Spleen (tissue), 11 donors: Measurements from ENCODE around the gene NRXN3. TPM values are rescaled to one million over a fixed set of nuclear protein-coding genes. Genes with fewer than 3 reads are reported as not detected.

Experiments used
- DNase-seq: peaks from one replicate; pipeline ENCODE4 v3.0.0-alpha.2; 2020
- H3K27ac ChIP-seq, 8 donors: fragments of 200-600 bp; sonication (generic) in 7 of 8; 1 replicate in 4 of 8; 2 replicates in 4 of 8; pipeline versions ENCODE4 v1.5.0 to v1.8.0; 2016 to 2021; ENCODE audit warnings: inconsistent platforms in 4 of 8, mild to moderate bottlenecking in 4 of 8, moderate library complexity in 1 of 8
- H3K27me3 ChIP-seq, 7 donors: fragments of 200-600 bp; sonication (generic) in 6 of 7; replicated peaks in 1 of 7; 1 replicate in 4 of 7; 2 replicates in 3 of 7; pipeline versions ENCODE4 v1.5.0 to v1.8.0; 2016 to 2021; ENCODE audit warnings: inconsistent platforms in 3 of 7, mild to moderate bottlenecking in 1 of 7
- H3K36me3 ChIP-seq, 6 donors: fragments of 200-600 bp; sonication (generic) in 5 of 6; 1 replicate in 4 of 6; 2 replicates in 2 of 6; pipeline versions ENCODE4 v1.5.0 to v1.8.0; 2016 to 2021; ENCODE audit warnings: inconsistent platforms in 2 of 6
- H3K4me1 ChIP-seq, 6 donors: fragments of 200-600 bp; sonication (generic) in 5 of 6; 1 replicate in 3 of 6; 2 replicates in 3 of 6; pipeline versions ENCODE4 v1.5.0 to v1.8.0; 2016 to 2021; ENCODE audit warnings: inconsistent platforms in 3 of 6
- H3K4me3 ChIP-seq, 8 donors: fragments of 200-600 bp; sonication (generic) in 7 of 8; 1 replicate in 4 of 8; 2 replicates in 4 of 8; pipeline versions ENCODE4 v1.5.0 to v1.8.0; 2016 to 2021; ENCODE audit warnings: inconsistent platforms in 4 of 8, mild to moderate bottlenecking in 4 of 8, moderate library complexity in 2 of 8
- H3K9me3 ChIP-seq, 8 donors: fragments of 200-600 bp; sonication (generic) in 7 of 8; 1 replicate in 4 of 8; 2 replicates in 4 of 8; pipeline versions ENCODE4 v1.5.0 to v1.8.0; 2016 to 2021; ENCODE audit warnings: inconsistent platforms in 4 of 8
- POLR2A ChIP-seq, 3 donors: fragments of 450-650 bp; IDR thresholded peaks; one replicate each; pipeline ENCODE4 v1.5.1; 2017; ENCODE audit warnings: antibody characterized with exemption in 3 of 3, mild to moderate bottlenecking in 1 of 3
- POLR2AphosphoS5 ChIP-seq, 3 donors: sonication (generic); formaldehyde crosslinking; IDR thresholded peaks; one replicate each; pipeline ENCODE4 v1.5.1; 2017; ENCODE audit warnings: antibody characterized with exemption in 3 of 3
- WGBS, 5 donors: extraction: QIAGEN DNeasy Blood & Tissue Kit in 3 of 5; methylation state at CpG; one replicate each; pipeline versions ENCODE4 v1.1.5 to v1.1.7; 2013 to 2018; 5-methylcytosine and 5-hydroxymethylcytosine counted together
- intact Hi-C: fragments of 100-400 bp; cut with DNase I; formaldehyde crosslinking; loops from one replicate; pipeline ENCODE4 v1.15.0; 2023; ENCODE audit warnings: low total_unique reads
- polyA plus RNA-seq, 3 donors: library from polyadenylated mRNA; stranded (reverse); fragments of 200-250 nt; gene quantifications; one replicate each; pipeline ENCODE4 v1.2.1, GENCODE V29; 2013
- total RNA-seq, 7 donors: library from RNA; depleted of rRNA in 3 of 7; stranded (reverse); fragments of >200 nt in 3 of 7; fragmentation: NEBNext Ultra II Directional in 4 of 7; extraction: Animal tissue kit (Norgen Biotek cat#: 25700) in 4 of 7; gene quantifications; one replicate each; pipeline versions ENCODE4 v1.1.0 to v1.2.1, GENCODE V29; 2016 to 2021
- TF ChIP-seq, protein P1 (sequence below), 11 experiments: fragments of 200-600 bp in 7 of 11; fragments of 450-650 bp in 4 of 11; sonication (generic) in 4 of 11; IDR thresholded peaks in 8 of 11; conservative IDR thresholded peaks in 3 of 11; 1 replicate in 7 of 11; 2 replicates in 4 of 11; pipeline versions ENCODE4 v1.4.0 to v1.8.0; 2016 to 2021; ENCODE audit warnings: antibody characterized with exemption in 11 of 11, inconsistent platforms in 4 of 11, mild to moderate bottlenecking in 1 of 11
- donor health status: healthy with polysubstance abuse.
- donor health status: DM: no; HTN: no; CAD: no; lungs with moderate emphysema.
- donor health status: DM: no; HTN: no; CAD: no.
- donor health status: Bipolar disorder and iron deficiency.
- donor health status: healthy.
- donor health status: DM: no; HTN: no; CAD: no.
- donor health status: DM: yes; HTN: yes; CAD: no.

NRXN3 gene
- total and polyA plus RNA-seq, 10 donors, result 0.21 to 11.5 (median 1.6) TPM

DNA sequence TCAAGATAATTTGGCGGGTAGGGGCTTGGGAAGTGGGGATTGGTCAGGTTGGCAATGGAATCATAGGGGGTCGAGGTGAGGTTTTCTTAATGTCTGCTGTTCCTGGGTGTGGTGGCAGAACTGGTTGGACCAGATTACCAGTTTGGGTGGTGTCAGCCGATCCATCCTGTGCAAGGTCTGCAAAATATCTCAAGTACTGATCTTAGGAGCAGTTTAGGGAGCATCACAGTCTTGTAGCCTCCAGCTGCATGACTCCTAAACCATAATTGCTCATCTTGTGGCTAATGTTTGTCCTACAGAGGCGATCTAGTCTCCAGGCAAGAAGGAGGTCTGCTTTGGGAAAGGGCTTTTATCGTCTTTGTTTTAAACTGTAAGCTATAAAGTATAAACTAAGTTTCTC is 1172.8 kb downstream of the NRXN3 start:
- Histone ChIP-seq H3K4me1 (no peaks in the 10 kb centered on the region), H3K27me3 (no peaks in the 10 kb centered on the region), H3K27ac (no peak overlapping the region), H3K36me3 (no peaks in the 10 kb centered on the region), H3K4me3 (no peak overlapping the region), H3K9me3 (no peaks in the 10 kb centered on the region)
- 69 to 90% (median 75%) methylated on average over 5 of the region's 5 CpGs for WGBS, 5 donors
- intact Hi-C loops, result no loop called here
- no peak for TF ChIP-seq POLR2A (IDR thresholded peaks at IDR 0.05)
- TF ChIP-seq, protein P1, sequence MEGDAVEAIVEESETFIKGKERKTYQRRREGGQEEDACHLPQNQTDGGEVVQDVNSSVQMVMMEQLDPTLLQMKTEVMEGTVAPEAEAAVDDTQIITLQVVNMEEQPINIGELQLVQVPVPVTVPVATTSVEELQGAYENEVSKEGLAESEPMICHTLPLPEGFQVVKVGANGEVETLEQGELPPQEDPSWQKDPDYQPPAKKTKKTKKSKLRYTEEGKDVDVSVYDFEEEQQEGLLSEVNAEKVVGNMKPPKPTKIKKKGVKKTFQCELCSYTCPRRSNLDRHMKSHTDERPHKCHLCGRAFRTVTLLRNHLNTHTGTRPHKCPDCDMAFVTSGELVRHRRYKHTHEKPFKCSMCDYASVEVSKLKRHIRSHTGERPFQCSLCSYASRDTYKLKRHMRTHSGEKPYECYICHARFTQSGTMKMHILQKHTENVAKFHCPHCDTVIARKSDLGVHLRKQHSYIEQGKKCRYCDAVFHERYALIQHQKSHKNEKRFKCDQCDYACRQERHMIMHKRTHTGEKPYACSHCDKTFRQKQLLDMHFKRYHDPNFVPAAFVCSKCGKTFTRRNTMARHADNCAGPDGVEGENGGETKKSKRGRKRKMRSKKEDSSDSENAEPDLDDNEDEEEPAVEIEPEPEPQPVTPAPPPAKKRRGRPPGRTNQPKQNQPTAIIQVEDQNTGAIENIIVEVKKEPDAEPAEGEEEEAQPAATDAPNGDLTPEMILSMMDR (IDR thresholded peaks at IDR 0.05 in 8 of 11, conservative IDR thresholded peaks at IDR 0.05 in 3 of 11), result no peak
- TF ChIP-seq POLR2AphosphoS5 (IDR thresholded peaks at IDR 0.05), result no peak
- DNase-seq, result no peak

- H3K4me1 ChIP-seq, result no peaks in the 10 kb centered on the region
- H3K4me3 ChIP-seq, result no peak overlapping the region
- no peaks in the 10 kb centered on the region for H3K36me3 ChIP-seq
- no peaks in the 10 kb centered on the region for H3K27me3 ChIP-seq
- no peak overlapping the region for H3K27ac ChIP-seq
- no peaks in the 10 kb centered on the region for H3K9me3 ChIP-seq
- TF ChIP-seq, protein P1 (IDR thresholded peaks at IDR 0.05 in 8 of 11, conservative IDR thresholded peaks at IDR 0.05 in 3 of 11), result no peak
- TF ChIP-seq POLR2AphosphoS5 (IDR thresholded peaks at IDR 0.05) (no peak), POLR2A (IDR thresholded peaks at IDR 0.05) (no peak)
- intact Hi-C loops, result no loop called here
- DNase-seq, result no peak
- 79 to 87% (median 81%) methylated on average over 3 of the region's 3 CpGs for WGBS, 5 donors
Observed at GRCh38 chr14:79351011-79351410, 1180.8 kb downstream of the NRXN3 start.

DNA sequence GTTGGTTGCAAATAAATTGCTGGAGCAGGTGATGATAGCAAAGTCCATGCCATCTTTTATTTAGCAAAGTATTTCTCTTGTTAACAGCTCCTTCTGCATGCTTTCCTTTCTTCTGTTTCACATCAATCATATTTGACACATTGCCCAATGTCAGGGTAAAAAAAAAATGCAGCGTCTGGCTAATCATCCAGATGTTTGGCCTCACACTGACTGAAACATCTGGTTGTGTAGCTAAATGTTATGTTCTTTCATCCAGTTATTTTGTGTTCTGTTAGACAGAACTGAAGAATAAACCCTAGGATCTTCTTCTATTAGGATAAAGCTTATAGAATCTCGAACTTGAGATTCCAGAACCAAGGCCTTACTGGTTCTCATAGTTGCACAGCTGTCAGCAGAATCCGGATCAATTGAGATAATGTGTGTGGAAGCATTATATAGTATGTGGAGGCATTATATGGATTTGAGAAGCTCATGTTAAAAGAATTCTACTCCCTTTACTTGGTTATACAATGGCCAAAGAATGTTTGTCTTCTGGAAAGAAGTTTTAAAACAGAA is 1182.0 kb downstream of the NRXN3 start:
- DNase-seq, result no peak
- Histone ChIP-seq H3K27ac (no peak overlapping the region), H3K9me3 (no peaks in the 10 kb centered on the region), H3K4me3 (no peak overlapping the region), H3K27me3 (no peaks in the 10 kb centered on the region), H3K36me3 (no peaks in the 10 kb centered on the region), H3K4me1 (no peaks in the 10 kb centered on the region)
- WGBS, 5 donors, result 38 to 47% (median 42%) methylated on average over 3 of the region's 3 CpGs
- TF ChIP-seq POLR2AphosphoS5 (IDR thresholded peaks at IDR 0.05), result no peak
- no peak for TF ChIP-seq POLR2A (IDR thresholded peaks at IDR 0.05)
- TF ChIP-seq, protein P1 (IDR thresholded peaks at IDR 0.05 in 8 of 11, conservative IDR thresholded peaks at IDR 0.05 in 3 of 11), result no peak
- intact Hi-C loops, result no loop called here

DNA sequence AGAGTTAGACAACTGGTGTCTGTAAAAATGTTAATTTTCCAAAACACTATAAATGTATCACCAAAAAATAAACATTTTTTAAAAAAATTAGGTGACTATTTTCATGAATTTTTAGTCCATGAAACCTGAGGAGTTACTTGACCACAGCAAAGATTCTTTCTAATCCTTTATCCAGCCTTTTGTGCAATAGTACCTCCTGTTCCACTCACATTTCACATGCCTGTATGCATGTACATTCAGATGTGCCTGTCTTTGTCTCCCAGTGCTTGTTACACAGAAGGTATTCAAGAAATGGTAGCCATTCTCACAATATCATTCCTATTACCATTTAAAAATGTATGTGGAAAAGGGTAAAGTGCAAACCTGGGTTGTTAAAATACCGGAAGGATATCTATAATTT is 1184.2 kb downstream of the NRXN3 start:
- H3K9me3 ChIP-seq, result no peaks in the 10 kb centered on the region
- WGBS, 5 donors, result 75 to 100% (median 88%) methylated on average over 1 of the region's 1 CpG
- intact Hi-C loops, result no loop called here
- DNase-seq, result no peak
- H3K36me3 ChIP-seq, result no peaks in the 10 kb centered on the region
- H3K4me1 ChIP-seq, result no peaks in the 10 kb centered on the region
- TF ChIP-seq, protein P1 (IDR thresholded peaks at IDR 0.05 in 8 of 11, conservative IDR thresholded peaks at IDR 0.05 in 3 of 11), result no peak
- TF ChIP-seq POLR2AphosphoS5 (IDR thresholded peaks at IDR 0.05) (no peak), POLR2A (IDR thresholded peaks at IDR 0.05) (no peak)
- no peaks in the 10 kb centered on the region for H3K27me3 ChIP-seq
- no peak overlapping the region for H3K4me3 ChIP-seq
- no peak overlapping the region for H3K27ac ChIP-seq
